Measurements from ENCODE around the gene ZNF618.

DNA sequence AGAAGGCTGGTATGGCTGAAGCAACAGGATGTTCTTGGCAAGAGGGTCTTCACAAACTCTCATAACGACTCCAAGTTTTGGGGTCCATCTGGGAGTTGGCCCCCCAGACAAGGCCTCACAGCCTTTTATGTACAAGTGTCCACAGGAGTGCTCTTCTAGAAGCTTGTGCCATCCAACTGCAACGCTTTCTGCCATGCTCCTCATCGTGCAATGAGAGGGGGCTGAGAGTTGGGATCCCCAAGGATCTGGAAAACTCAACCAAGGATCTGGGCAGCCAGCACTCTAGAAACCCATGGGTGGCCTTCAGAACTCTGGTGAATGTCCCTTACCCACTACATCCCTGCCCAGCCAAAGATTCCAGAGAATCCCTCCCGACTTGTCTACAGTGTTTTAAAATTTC is 210.5 kb downstream of the ZNF618 start:
- TF ChIP-seq, protein P1, sequence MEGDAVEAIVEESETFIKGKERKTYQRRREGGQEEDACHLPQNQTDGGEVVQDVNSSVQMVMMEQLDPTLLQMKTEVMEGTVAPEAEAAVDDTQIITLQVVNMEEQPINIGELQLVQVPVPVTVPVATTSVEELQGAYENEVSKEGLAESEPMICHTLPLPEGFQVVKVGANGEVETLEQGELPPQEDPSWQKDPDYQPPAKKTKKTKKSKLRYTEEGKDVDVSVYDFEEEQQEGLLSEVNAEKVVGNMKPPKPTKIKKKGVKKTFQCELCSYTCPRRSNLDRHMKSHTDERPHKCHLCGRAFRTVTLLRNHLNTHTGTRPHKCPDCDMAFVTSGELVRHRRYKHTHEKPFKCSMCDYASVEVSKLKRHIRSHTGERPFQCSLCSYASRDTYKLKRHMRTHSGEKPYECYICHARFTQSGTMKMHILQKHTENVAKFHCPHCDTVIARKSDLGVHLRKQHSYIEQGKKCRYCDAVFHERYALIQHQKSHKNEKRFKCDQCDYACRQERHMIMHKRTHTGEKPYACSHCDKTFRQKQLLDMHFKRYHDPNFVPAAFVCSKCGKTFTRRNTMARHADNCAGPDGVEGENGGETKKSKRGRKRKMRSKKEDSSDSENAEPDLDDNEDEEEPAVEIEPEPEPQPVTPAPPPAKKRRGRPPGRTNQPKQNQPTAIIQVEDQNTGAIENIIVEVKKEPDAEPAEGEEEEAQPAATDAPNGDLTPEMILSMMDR (conservative IDR thresholded peaks at IDR 0.05; ENCODE audit: low read depth, low read length), result no peak
- TF ChIP-seq EZH2 (IDR thresholded peaks at IDR 0.05; ENCODE audit: borderline replicate concordance, low read depth, low read length, poor library complexity, severe bottlenecking), result no peak

All from A673 (cell line).